TTC549 (cell line): Measurements from ENCODE around the gene OSTN.
"Not testable (repeated sequence)": the region's sequence is repeated elsewhere in the genome, so short reads cannot be mapped to it uniquely, and the experiment has no call there.

ENCODE experiments used
- FAIRE-seq: peaks from 2 replicates; lab custom pipeline; 2012; peaks lifted over from hg19 to GRCh38; lab: Jason Lieb, UNC

Gene OSTN

GRCh38 chr3:191235331-191236314, 36.6 kb downstream of the OSTN start:
- FAIRE-seq: no peak

- FAIRE-seq: no peak
These were observed 37.6 kb downstream of the OSTN start for GRCh38 chr3:191236646-191237045.

- no peak for FAIRE-seq
These were observed 38.2 kb downstream of the OSTN start for GRCh38 chr3:191237047-191237882.

- FAIRE-seq: no peak
These were observed 39.3 kb downstream of the OSTN start for GRCh38 chr3:191238321-191238817.

GRCh38 chr3:191239407-191240031, 40.5 kb downstream of the OSTN start:
- no peak for FAIRE-seq

- FAIRE-seq: no peak
These were observed 41.4 kb downstream of the OSTN start for GRCh38 chr3:191240486-191240885.

- peak; percentile 73 for FAIRE-seq
These were observed 45.3 kb downstream of the OSTN start for GRCh38 chr3:191244242-191244867.

GRCh38 chr3:191246034-191246433, 47.0 kb downstream of the OSTN start:
- FAIRE-seq: not testable (repeated sequence)

GRCh38 chr3:191246630-191247029, 47.6 kb downstream of the OSTN start:
- no peak for FAIRE-seq

GRCh38 chr3:191253089-191253799, 54.2 kb downstream of the OSTN start:
- FAIRE-seq: no peak

- FAIRE-seq: no peak
These were observed 55.2 kb downstream of the OSTN start for GRCh38 chr3:191254098-191254873.

- FAIRE-seq: no peak
These were observed 56.1 kb downstream of the OSTN start for GRCh38 chr3:191255156-191255555.

- FAIRE-seq: no peak
These were observed 57.4 kb downstream of the OSTN start for GRCh38 chr3:191256405-191256804.

- no peak for FAIRE-seq
These were observed 58.2 kb downstream of the OSTN start for GRCh38 chr3:191257286-191257685.

- FAIRE-seq: no peak
These were observed 60.4 kb downstream of the OSTN start for GRCh38 chr3:191259486-191259885.

- no peak for FAIRE-seq
These were observed 61.6 kb downstream of the OSTN start for GRCh38 chr3:191260431-191261303.

GRCh38 chr3:191261304-191261638, 62.2 kb downstream of the OSTN start:
- FAIRE-seq: no peak

- no peak for FAIRE-seq
These were observed 63.6 kb downstream of the OSTN start for GRCh38 chr3:191262650-191263049.

- FAIRE-seq: no peak
These were observed 64.3 kb downstream of the OSTN start for GRCh38 chr3:191263365-191263764.

- no peak for FAIRE-seq
These were observed 64.8 kb downstream of the OSTN start for GRCh38 chr3:191263850-191264249.
